PC-9 (cell line): ENCODE results near the gene TMEM88.

Experiments
- EZH2 ChIP-seq: fragments of 200-600 bp; sonication (generic); IDR thresholded peaks from 2 replicates; pipeline ENCODE4 v1.8.0; 2017; ENCODE audit warnings: antibody characterized with exemption, low read depth
- TF ChIP-seq, protein P1 (sequence below): fragments of 200-600 bp; sonication (generic); conservative IDR thresholded peaks from 2 replicates; pipeline ENCODE4 v1.6.1; 2017; ENCODE audit warnings: mixed run types, antibody characterized with exemption, mild to moderate bottlenecking, moderate library complexity

DNA sequence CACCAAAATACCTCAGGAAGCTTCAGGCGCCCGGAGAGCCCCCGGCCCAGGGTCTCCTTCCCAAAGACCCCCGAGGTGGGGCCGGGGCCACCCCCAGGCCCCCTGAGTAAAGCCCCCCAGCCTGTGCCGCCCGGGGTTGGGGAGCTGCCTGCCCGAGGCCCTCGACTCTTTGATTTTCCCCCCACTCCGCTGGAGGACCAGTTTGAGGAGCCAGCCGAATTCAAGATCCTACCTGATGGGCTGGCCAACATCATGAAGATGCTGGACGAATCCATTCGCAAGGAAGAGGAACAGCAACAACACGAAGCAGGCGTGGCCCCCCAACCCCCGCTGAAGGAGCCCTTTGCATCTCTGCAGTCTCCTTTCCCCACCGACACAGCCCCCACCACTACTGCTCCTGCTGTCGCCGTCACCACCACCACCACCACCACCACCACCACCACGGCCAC lies 6.7 kb upstream of the TMEM88 start:
- TF ChIP-seq, protein P1, sequence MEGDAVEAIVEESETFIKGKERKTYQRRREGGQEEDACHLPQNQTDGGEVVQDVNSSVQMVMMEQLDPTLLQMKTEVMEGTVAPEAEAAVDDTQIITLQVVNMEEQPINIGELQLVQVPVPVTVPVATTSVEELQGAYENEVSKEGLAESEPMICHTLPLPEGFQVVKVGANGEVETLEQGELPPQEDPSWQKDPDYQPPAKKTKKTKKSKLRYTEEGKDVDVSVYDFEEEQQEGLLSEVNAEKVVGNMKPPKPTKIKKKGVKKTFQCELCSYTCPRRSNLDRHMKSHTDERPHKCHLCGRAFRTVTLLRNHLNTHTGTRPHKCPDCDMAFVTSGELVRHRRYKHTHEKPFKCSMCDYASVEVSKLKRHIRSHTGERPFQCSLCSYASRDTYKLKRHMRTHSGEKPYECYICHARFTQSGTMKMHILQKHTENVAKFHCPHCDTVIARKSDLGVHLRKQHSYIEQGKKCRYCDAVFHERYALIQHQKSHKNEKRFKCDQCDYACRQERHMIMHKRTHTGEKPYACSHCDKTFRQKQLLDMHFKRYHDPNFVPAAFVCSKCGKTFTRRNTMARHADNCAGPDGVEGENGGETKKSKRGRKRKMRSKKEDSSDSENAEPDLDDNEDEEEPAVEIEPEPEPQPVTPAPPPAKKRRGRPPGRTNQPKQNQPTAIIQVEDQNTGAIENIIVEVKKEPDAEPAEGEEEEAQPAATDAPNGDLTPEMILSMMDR: no peak
- TF ChIP-seq EZH2: no peak
